Measurements from ENCODE around the gene PTPN11. TPM values are rescaled to one million over a fixed set of nuclear protein-coding genes. Genes with fewer than 3 reads are reported as not detected.

The PTPN11 gene
- total RNA-seq, 1 experiment from 2014 or later: 39.9 TPM

GRCh38 chr12:112532106-112532505 lies 113.4 kb downstream of the PTPN11 start:
- in situ Hi-C loops (cut with HindIII; ENCODE audit: low sequenced_read_pairs): no loop called here
- DNase-seq (ENCODE audit: low spot score): no peak

DNA sequence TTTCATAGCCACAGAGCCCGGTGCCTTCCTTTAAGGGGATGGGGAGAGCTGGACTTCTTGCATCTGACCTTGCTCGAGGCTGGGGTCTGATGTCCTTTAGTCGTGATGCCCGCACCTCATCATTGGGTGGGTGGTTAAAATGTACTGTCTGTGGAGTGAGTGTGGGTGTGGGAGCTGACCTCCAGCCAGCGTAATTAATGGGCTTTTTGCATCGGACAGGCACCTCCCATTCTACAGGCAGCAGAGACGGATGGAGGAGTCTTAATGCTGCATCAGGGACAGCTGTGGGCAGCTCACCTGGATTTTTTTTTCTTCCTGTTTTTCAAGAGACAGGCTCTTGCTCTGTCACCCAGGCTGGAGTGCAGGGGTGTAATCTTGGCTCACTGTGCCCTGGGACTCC lies 114.8 kb downstream of the PTPN11 start:
- no peak for DNase-seq (ENCODE audit: low spot score)
- in situ Hi-C loops (cut with HindIII; ENCODE audit: low sequenced_read_pairs): no loop called here

- in situ Hi-C loops (cut with HindIII; ENCODE audit: low sequenced_read_pairs): no loop called here
- DNase-seq (ENCODE audit: low spot score): no peak
These were observed 116.3 kb downstream of the PTPN11 start for GRCh38 chr12:112535017-112535416.

DNA sequence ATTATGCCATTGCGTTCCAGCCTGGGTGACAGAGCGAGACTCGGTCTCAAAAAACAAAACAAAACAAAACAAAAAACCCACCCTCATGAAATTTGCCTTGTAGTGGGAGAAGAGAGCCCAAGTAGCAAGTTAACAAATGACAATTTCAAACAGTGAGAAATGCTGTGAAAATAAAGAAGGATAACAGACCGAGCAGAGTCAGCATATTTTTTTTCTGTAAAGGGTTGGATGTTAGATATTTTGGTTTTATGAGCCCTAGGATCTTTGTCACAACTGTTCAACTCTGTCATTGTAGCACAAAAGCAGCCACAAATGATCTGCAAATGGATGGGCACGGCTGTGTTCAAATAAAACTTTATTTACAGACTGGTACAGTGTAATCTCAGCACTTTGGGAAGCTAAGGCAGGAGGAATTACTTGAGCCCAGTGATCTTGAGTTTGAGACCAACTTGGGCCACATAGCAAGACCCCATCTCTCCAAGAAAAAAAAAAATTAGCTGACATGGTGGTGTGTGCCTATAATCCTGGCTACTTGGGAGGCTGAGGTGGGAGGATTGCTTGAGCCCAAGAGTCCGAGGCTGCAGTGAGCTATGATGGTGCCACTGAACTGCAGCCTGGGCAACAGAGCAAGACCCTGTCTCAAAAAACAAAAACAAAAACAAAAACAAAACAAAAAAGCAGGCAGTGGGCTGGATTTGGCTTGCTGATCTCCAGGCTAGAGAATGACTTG lies 117.1 kb downstream of the PTPN11 start:
- in situ Hi-C loops (cut with HindIII; ENCODE audit: low sequenced_read_pairs): no loop called here
- DNase-seq (ENCODE audit: low spot score): no peak

GRCh38 chr12:112536367-112536730 lies 117.6 kb downstream of the PTPN11 start:
- in situ Hi-C loops (cut with HindIII; ENCODE audit: low sequenced_read_pairs): no loop called here
- no peak for DNase-seq (ENCODE audit: low spot score)

DNA sequence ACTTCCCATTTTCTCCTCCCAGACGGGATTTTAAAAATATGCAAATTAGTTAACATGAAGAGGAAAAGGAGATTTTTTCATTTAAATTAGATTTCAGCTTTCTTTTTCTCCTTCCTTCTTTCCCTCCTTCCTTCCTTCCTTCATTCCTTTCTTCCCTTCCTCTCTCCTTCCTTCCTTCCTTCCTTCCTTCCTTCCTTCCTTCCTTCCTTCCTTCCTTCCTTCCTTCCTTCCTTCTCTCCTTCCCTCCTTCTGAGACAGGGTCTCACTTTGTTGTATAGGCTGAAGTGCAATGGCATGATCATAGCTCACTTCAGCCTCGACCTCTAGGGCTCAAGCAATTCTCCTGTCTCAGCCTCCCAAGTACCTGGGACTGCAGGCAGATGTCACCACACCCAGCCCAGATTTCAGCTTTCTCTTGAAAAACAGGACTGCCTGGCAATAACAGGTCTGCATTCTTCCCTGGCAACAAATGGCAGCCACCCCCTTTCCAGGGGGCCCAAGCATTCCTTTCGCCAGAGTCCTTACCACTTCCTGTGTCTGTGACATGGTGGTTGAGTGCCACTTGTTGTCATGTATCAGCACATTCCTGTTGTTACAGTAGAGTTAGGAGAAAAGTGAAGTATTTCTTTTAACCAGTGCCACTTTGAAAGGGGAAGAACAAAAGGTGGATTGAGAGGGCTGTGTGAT lies 119.1 kb downstream of the PTPN11 start:
- DNase-seq (ENCODE audit: low spot score): no peak
- in situ Hi-C loops (cut with HindIII; ENCODE audit: low sequenced_read_pairs): no loop called here

GRCh38 chr12:112538740-112539139 lies 120.0 kb downstream of the PTPN11 start:
- in situ Hi-C loops (cut with HindIII; ENCODE audit: low sequenced_read_pairs): no loop called here

DNA sequence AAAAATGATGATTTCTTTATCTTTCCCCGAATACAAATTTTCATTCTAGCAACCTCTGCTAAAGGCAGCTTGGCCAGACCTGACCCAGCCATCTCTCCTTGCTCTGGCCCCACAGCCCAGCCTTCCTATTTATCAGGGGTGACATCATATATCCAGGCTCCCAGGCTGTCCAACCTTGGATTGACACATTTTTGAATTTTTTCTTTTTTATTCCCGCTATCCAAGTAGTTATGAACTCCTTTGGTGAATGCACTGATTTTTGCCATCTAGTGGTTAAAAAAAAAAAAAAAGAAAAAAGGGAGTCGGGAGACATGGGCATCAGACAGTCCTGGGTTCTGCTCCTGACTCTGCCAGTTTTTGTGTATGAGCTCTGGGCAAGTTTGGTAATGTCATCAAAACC lies 120.5 kb downstream of the PTPN11 start:
- DNase-seq (ENCODE audit: low spot score): no peak
- in situ Hi-C loops (cut with HindIII; ENCODE audit: low sequenced_read_pairs): no loop called here

More at GRCh38 chr12:112538740-112539139, 120.0 kb downstream of the PTPN11 start:
- DNase-seq (ENCODE audit: low spot score): no peak

DNA sequence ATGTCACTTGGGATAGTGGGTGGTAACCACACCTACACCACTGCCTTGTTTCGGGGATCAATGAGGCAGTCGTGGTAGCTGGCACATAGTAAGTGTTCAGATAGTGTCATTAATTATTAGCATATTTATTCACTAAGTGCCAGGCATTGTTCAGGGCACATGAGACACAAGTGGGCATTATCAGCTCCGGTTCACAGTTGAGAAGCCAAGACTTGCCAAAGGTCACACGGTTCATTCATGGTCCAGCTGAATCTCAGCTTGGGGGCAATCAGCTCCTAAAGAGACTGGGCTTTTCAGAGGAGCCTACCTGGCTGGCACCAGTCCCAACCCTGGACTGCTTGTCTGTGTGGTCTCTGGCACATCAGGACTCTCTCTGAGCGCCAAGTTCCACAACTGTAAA lies 121.3 kb downstream of the PTPN11 start:
- in situ Hi-C loops (cut with HindIII; ENCODE audit: low sequenced_read_pairs): no loop called here
- DNase-seq (ENCODE audit: low spot score): no peak

DNA sequence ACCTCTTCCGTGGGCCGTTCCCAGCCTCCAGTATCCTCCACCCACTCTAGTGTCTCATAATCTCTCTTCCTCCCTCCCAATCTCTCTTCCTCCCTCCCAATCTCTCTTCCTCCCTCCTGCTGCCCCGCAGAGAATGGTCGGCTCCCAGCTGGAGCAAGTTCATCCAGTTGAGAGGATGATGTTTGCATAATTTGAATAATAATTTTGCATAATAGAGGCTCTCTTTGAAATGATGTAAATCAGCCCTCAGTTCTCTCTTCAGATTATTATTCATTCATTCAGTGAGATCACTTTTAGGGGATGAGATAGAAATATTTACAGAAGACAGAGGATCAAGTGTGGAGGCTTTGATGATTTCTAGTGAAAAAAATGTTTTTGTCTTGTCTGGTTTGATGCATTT lies 125.0 kb downstream of the PTPN11 start:
- in situ Hi-C loops (cut with HindIII; ENCODE audit: low sequenced_read_pairs): no loop called here
- no peak for DNase-seq (ENCODE audit: low spot score)

GRCh38 chr12:112546339-112546738 lies 127.6 kb downstream of the PTPN11 start:
- in situ Hi-C loops (cut with HindIII; ENCODE audit: low sequenced_read_pairs): no loop called here
- no peak for DNase-seq (ENCODE audit: low spot score)

DNA sequence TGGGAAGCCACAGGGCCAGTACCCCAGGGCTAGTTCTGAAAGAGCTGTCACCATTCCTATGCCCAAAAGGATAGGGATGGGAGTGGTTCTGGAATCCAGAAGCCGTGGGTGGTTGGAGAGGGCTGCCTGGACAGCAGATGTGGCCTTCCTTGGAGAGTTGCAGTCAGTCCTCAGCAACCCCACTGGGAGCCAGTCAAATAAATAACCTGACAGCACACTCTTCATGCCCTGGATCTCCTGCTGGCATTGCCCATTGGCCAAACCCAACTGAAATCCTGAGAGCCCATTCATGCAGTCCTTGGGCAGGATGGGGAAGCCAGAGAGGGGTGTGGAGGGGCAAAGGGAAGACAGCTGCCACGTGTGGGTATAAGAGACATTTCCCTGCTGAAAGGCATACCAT lies 128.2 kb downstream of the PTPN11 start:
- DNase-seq (ENCODE audit: low spot score): no peak
- in situ Hi-C loops (cut with HindIII; ENCODE audit: low sequenced_read_pairs): no loop called here

GRCh38 chr12:112549031-112549430 lies 130.3 kb downstream of the PTPN11 start:
- in situ Hi-C loops (cut with HindIII; ENCODE audit: low sequenced_read_pairs): no loop called here
- DNase-seq (ENCODE audit: low spot score): no peak

- no peak for DNase-seq (ENCODE audit: low spot score)
- in situ Hi-C loops (cut with HindIII; ENCODE audit: low sequenced_read_pairs): no loop called here
These were observed 132.9 kb downstream of the PTPN11 start for GRCh38 chr12:112551681-112552080.

GRCh38 chr12:112555621-112556233 lies 137.0 kb downstream of the PTPN11 start:
- in situ Hi-C loops (cut with HindIII; ENCODE audit: low sequenced_read_pairs): no loop called here

DNA sequence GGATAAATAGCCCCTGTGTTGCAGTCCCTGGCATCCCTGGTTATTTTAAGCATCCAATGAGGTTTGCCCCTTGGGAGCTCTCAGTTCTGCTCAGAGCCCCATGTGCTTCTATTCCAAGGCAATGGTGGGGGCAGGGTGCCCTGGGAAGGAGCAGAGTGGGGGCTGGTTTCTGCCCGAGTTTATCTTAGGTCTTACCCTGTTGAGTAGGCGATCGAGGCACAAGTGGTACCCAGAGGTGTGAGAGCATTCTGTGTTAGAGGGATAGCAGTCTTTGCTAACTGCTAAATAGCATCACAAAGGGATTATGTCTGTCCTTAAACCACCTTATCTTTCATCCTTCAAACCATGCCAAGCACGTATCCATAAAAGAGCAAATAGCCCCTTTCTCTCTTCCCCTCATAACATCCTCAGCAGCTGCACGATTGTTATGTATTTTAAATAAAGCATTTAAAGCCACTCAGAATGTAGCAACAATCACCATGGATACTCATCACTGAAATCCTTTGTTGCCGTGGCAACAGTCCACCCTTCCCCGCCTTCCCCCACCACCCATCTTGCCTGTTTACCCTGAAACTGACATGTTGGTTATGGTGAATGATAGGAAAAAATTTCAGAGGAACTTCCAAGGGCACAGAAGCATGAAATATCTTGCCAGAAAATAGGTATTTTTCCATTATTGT lies 139.3 kb downstream of the PTPN11 start:
- DNase-seq (ENCODE audit: low spot score): peak; percentile 9
- in situ Hi-C loops (cut with HindIII; ENCODE audit: low sequenced_read_pairs): no loop called here

More at GRCh38 chr12:112555621-112556233, 137.0 kb downstream of the PTPN11 start:
- no peak for DNase-seq (ENCODE audit: low spot score)
